ENCODE results near the gene RSRC1.

The RSRC1 gene

DNA sequence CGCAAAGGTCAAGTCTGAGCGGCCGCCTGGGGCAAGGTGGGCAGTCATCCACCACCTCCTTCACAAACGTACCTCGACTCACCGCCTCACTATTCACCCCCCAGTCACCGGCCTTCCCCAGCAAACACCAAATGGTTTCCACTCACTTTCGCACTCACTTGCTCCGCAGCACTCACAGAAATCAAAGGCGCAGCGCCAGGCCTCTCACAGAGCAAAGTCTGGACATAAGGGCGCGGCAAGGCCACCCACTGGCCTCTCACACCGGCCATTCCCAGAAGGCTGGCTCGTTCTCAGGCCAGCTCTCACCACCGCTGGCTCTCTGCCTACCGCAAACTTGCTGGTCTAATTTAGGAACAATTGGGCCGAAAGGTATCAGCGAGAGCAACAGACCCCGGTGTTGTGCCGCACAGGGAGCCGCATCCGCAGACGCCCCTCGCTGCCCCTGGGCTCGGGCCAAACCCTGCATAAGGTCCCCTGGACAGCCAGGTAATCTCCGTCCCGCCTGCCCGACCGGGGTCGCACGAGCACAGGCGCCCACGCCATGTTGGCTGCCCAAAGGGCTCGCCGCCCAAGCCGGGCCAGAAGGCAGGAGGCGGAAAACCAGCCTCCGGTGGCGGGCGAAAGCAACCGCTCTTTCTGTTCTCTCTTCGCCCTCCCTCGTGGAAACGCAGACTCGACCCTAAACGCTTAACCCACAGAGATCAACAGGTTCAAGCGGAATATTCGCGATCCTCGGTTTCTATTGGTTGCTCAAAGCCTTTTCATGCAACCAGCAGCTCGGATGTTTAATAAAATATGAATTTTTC is 6.6 kb upstream of the RSRC1 start:
- Histone ChIP-seq H3K27me3 (ENCODE audit: control insufficient read depth, insufficient read depth, low read length) (peaks cover 59% of the 10 kb centered on the region), H3K27ac (ENCODE audit: low read depth, low read length) (no peak overlapping the region), H3K4me3 (ENCODE audit: low read length) (peak overlapping the region; percentile 34), H3K36me3 (ENCODE audit: control insufficient read depth, insufficient read depth, low read length) (no peaks in the 10 kb centered on the region), H3K4me1 (ENCODE audit: control insufficient read depth, insufficient read depth, low read length) (no peaks in the 10 kb centered on the region), H3K9ac (ENCODE audit: low read length) (no peak overlapping the region)

DNA sequence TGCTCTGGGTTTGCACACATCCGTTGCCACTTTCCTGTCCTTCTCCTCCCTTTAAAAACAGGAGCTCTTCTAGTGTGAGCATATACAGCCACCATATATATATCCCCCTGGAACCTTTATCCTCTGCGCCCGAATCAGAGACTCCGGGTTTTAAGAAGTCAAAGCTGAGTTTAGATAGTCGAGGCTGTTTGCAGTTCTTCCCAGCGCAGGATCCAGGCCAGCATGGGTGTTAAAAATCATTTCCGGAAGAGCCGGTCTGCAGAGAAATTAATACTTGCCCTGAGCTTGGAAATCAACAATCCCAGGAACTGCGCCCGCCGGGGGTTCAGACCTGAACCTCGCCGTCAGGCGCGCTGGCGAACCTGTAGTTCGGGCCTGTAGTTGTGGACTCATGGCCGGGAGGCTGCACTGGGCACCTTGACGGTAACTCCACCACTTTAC is 6.0 kb upstream of the RSRC1 start:
- peaks cover 54% of the 10 kb centered on the region for H3K27me3 ChIP-seq (ENCODE audit: control insufficient read depth, insufficient read depth, low read length)
- H3K36me3 ChIP-seq (ENCODE audit: control insufficient read depth, insufficient read depth, low read length), result no peaks in the 10 kb centered on the region
- H3K4me1 ChIP-seq (ENCODE audit: control insufficient read depth, insufficient read depth, low read length), result no peaks in the 10 kb centered on the region
- no peak overlapping the region for H3K4me3 ChIP-seq (ENCODE audit: low read length)
- no peak overlapping the region for H3K27ac ChIP-seq (ENCODE audit: low read depth, low read length)
- H3K9ac ChIP-seq (ENCODE audit: low read length), result no peak overlapping the region

DNA sequence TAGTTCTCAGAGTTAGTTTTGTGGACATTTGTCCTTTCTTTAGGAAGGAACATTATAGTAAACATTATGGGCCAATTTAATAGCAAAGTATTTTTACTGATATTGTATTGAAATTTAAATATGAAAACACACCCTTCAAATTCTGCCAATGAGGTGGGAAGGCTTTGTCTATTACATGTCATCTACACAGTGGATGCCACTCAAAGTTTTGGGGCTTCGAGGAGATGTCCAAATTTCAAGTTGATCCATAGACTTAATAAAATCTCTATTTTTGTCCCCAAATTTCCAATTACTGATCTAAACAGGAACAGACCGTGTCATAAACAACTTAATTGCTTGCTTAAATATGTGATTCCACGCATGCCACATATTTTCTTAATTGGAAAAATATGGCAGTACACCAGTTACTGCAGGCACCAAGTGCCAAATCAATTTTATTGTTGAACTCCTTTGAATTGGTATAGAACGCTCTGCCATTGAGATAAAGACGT is 5.4 kb upstream of the RSRC1 start:
- no peaks in the 10 kb centered on the region for H3K36me3 ChIP-seq (ENCODE audit: control insufficient read depth, insufficient read depth, low read length)
- no peaks in the 10 kb centered on the region for H3K4me1 ChIP-seq (ENCODE audit: control insufficient read depth, insufficient read depth, low read length)
- H3K4me3 ChIP-seq (ENCODE audit: low read length), result no peak overlapping the region
- H3K27ac ChIP-seq (ENCODE audit: low read depth, low read length), result no peak overlapping the region
- peaks cover 48% of the 10 kb centered on the region for H3K27me3 ChIP-seq (ENCODE audit: control insufficient read depth, insufficient read depth, low read length)
- H3K9ac ChIP-seq (ENCODE audit: low read length), result no peak overlapping the region

DNA sequence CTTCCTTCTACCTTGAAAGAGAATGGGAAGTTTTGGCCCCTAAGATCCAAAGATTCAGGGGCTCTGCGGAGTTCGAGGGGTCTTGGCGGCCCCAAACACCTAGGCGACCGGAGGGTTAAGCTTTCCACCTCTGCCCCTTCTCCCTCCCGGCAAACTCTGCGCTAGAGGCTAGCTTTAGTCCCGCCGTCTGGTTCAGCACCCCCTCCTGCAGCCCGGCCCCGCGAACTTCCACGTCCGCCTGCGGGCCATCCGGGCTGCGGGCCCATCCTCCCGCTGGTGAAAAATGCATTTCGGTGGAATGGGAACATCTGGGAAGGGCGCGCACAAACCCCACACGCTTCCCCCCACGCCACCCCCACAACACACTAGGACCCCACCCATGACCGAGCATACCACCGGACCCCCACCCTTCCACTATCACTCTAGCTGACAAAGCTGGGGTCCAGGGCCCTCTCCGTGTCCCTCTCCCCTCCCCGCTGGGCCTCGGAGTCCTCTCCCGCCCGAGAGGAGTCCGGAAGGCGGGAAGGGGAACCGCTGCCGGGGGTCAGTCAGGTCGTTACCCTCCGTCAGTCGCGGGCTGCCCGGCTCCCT is 4.7 kb upstream of the RSRC1 start:
- peaks cover 48% of the 10 kb centered on the region for H3K27me3 ChIP-seq (ENCODE audit: control insufficient read depth, insufficient read depth, low read length)
- peak overlapping the region; percentile 43 for H3K4me3 ChIP-seq (ENCODE audit: low read length)
- no peaks in the 10 kb centered on the region for H3K36me3 ChIP-seq (ENCODE audit: control insufficient read depth, insufficient read depth, low read length)
- no peak overlapping the region for H3K27ac ChIP-seq (ENCODE audit: low read depth, low read length)
- no peak overlapping the region for H3K9ac ChIP-seq (ENCODE audit: low read length)
- H3K4me1 ChIP-seq (ENCODE audit: control insufficient read depth, insufficient read depth, low read length), result no peaks in the 10 kb centered on the region

DNA sequence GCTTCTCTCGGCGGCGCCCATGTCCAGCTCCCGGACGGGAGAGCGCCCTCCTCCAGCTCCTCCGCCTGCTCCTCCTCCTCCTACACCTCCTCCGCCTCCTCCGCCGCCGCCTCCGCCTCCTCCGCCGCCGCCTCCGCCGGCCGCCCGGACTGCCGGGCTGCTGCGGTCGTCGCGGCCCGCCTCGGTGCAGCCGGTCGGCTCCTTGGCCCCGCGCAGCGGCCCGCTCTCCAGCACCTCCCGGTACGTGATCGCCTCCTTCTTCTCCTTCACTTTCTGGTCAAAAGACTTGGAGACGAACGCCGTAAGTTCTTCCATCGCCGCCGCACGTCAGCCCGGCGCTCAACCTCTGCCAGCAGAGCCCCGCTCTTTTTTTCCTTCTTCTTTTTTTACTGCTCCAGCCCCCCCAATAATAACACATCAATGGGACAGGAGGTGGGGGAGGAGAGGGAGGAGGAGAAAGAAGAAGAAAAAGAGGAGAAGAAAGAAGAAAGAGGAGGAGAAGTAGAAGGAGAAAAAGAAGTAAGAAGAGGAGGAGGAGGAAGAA is 4.1 kb upstream of the RSRC1 start:
- Histone ChIP-seq H3K9ac (ENCODE audit: low read length) (no peak overlapping the region), H3K4me3 (ENCODE audit: low read length) (peak overlapping the region; percentile 43), H3K27ac (ENCODE audit: low read depth, low read length) (no peak overlapping the region), H3K27me3 (ENCODE audit: control insufficient read depth, insufficient read depth, low read length) (peaks cover 48% of the 10 kb centered on the region), H3K4me1 (ENCODE audit: control insufficient read depth, insufficient read depth, low read length) (no peaks in the 10 kb centered on the region), H3K36me3 (ENCODE audit: control insufficient read depth, insufficient read depth, low read length) (no peaks in the 10 kb centered on the region)

DNA sequence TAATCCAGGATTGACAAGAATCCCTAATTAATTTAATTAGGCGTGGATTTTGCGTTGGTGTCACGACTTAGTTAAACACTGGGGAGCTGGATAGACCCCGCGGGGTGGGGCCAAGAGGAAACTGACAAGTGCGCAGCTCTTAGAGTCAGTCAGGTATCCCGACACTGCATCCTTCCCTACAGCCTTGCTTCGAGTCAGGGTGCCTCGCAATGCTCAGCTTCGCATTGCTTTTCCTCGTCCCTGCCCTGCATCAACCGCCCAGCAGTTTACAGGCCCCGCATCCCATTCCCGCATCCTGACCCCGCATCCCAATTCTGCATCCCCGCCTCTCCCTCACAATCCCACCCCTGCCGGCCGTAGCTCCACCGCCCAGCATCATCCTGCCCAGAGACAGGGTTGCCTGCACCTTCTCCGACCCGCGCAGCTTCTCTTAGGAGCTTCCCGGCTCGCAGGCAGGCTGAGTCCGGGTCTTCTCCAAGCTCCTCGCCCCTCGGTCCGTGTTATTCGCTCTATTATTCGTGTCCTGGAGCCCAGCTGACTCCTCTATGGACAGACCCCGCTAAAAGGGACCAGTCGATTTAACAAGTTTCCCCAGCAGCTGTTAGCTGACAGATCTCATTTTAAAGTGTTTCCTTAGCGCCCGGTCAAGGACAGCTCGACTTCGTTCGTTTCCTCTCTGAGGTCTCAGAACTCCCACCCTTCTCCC is 3.0 kb upstream of the RSRC1 start:
- no peak overlapping the region for H3K9ac ChIP-seq (ENCODE audit: low read length)
- H3K4me1 ChIP-seq (ENCODE audit: control insufficient read depth, insufficient read depth, low read length), result no peaks in the 10 kb centered on the region
- H3K27ac ChIP-seq (ENCODE audit: low read depth, low read length), result no peak overlapping the region
- no peak overlapping the region for H3K4me3 ChIP-seq (ENCODE audit: low read length)
- no peaks in the 10 kb centered on the region for H3K36me3 ChIP-seq (ENCODE audit: control insufficient read depth, insufficient read depth, low read length)
- H3K27me3 ChIP-seq (ENCODE audit: control insufficient read depth, insufficient read depth, low read length), result peaks cover 40% of the 10 kb centered on the region

DNA sequence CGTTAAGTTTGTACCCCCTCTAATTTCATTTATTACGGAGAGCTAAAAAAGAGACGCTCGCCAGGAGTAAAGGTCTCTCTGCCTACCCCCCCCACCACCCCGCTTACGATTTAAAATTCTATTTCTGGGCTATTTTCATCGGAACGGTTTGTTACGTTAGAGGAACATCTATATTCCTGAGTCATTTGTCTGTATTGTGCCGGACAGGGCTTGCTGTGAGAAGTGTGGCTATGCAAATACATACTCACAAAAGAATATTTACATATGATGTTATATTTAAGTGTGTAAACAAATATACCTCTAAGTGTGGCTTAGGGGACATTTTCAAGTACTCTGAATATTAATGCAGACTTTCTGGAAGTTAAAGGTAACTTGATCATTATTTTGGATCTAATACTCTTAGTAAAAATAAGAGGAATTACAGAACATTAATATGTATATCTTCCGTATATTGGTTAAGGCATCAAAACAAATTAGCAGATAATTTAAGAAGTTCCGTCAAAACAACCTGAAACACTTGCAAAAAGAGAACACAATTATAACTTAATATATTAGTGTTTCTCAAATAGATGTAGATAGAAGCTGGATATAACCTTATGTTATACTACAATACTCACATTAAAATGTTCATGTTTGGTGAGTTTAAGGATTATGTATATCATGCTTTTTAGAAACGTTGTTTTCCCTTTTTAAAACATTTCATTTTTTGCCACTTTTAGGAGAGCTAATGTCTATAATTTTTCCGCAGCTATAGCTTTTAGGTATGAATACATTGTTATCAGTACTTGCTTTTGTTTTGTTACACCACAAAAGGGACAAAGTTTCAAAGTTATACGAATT is 2.1 kb upstream of the RSRC1 start:
- Histone ChIP-seq H3K4me1 (ENCODE audit: control insufficient read depth, insufficient read depth, low read length) (no peaks in the 10 kb centered on the region), H3K36me3 (ENCODE audit: control insufficient read depth, insufficient read depth, low read length) (no peaks in the 10 kb centered on the region), H3K9ac (ENCODE audit: low read length) (no peak overlapping the region), H3K4me3 (ENCODE audit: low read length) (no peak overlapping the region), H3K27me3 (ENCODE audit: control insufficient read depth, insufficient read depth, low read length) (peaks cover 34% of the 10 kb centered on the region), H3K27ac (ENCODE audit: low read depth, low read length) (no peak overlapping the region)

DNA sequence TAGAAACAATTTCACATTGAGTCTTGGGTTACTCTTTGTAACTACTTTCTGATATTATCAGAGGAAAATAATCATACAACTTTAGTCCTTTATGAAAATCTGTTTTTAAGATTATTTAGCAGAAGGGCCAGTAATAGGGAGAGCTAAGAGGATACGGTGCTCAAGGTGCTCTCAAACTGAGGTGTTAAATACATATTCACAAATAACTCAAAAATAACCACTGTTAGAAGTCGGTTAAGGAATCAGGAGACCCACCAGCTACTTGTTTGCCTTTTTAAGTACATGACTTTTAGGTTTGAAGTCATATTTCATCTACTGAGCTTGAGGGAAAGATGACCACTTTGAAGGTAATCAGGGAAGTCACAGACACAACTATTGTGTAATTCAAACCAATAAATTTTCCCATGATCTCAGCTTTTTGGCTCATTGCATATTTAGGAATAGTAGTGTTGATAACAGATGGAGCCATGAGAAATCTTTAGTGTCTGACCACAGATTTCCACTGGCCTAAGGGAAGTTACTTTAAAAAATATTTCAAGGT is 1.4 kb upstream of the RSRC1 start:
- Histone ChIP-seq H3K27me3 (ENCODE audit: control insufficient read depth, insufficient read depth, low read length) (peaks cover 27% of the 10 kb centered on the region), H3K9ac (ENCODE audit: low read length) (no peak overlapping the region), H3K4me3 (ENCODE audit: low read length) (no peak overlapping the region), H3K36me3 (ENCODE audit: control insufficient read depth, insufficient read depth, low read length) (no peaks in the 10 kb centered on the region), H3K27ac (ENCODE audit: low read depth, low read length) (no peak overlapping the region), H3K4me1 (ENCODE audit: control insufficient read depth, insufficient read depth, low read length) (no peaks in the 10 kb centered on the region)

DNA sequence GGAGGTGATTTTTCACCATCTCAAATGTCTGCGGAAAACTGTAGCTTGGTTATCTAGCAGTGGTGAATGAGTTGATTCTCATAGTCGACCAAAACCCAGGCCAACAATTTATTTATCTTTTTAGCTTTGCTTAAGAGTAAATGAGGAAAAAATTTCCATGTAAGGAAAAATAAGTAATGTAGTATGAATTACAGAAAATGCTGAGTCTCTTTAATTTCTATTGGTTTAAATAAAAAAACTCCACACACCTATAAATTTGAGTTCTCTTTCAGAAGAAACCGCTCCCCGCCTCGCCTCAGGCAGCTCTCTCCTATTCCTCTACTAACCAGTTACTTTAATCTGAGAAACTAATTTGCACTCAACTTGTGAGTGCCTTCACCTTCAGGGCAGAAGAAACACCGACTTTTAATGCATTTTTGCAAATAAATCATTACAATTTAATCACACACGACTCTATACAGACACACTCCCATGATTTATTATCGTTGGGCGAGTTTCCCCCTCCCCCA is 540 bp upstream of the RSRC1 start:
- H3K36me3 ChIP-seq (ENCODE audit: control insufficient read depth, insufficient read depth, low read length), result no peaks in the 10 kb centered on the region
- peaks cover 20% of the 10 kb centered on the region for H3K27me3 ChIP-seq (ENCODE audit: control insufficient read depth, insufficient read depth, low read length)
- H3K4me3 ChIP-seq (ENCODE audit: low read length), result peak overlapping the region; percentile 83
- H3K9ac ChIP-seq (ENCODE audit: low read length), result no peak overlapping the region
- H3K4me1 ChIP-seq (ENCODE audit: control insufficient read depth, insufficient read depth, low read length), result no peaks in the 10 kb centered on the region
- no peak overlapping the region for H3K27ac ChIP-seq (ENCODE audit: low read depth, low read length)

DNA sequence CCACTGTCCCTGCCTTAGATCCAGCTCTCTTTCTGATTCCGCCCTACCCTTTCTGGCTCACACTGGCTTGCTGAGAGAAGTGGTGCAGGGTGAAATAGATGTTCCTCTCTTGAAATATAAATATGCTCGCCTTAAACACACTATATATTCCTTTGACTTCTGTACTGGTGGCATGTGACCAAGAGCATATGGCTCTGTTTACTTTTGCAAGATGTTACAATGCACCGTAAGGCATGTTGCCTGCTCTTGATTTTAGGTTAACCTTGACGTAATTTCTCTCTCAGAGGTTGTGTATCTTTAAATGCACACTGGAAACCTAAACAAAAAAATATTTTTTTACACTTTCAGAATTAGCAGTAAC is 749 bp downstream of the RSRC1 start:
- peaks cover 14% of the 10 kb centered on the region for H3K27me3 ChIP-seq (ENCODE audit: control insufficient read depth, insufficient read depth, low read length)
- H3K9ac ChIP-seq (ENCODE audit: low read length), result peak overlapping the region; percentile 33
- H3K27ac ChIP-seq (ENCODE audit: low read depth, low read length), result peak overlapping the region; percentile 38
- H3K36me3 ChIP-seq (ENCODE audit: control insufficient read depth, insufficient read depth, low read length), result no peaks in the 10 kb centered on the region
- peak overlapping the region; percentile 83 for H3K4me3 ChIP-seq (ENCODE audit: low read length)
- no peaks in the 10 kb centered on the region for H3K4me1 ChIP-seq (ENCODE audit: control insufficient read depth, insufficient read depth, low read length)

DNA sequence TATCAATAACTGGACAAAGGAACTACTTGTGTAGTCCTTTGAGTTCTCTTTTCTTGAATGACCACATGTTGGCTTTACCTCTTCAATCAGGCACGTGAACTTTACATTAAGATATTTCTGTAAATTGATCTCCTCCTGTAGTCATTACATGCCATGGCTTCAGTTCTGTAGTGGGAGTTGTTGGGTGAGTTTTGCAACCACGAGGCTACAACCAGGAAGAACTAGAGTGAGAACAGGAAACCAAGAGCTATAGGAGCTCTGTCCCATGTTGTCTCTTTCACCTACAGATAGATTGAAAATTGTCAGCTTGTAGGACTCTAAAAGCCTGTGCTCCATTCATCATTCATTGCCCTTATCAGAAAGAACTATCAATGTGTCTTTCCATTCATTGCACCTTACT is 2.0 kb downstream of the RSRC1 start:
- Histone ChIP-seq H3K27me3 (ENCODE audit: control insufficient read depth, insufficient read depth, low read length) (peaks cover 6% of the 10 kb centered on the region), H3K9ac (ENCODE audit: low read length) (no peak overlapping the region), H3K4me3 (ENCODE audit: low read length) (no peak overlapping the region), H3K4me1 (ENCODE audit: control insufficient read depth, insufficient read depth, low read length) (no peaks in the 10 kb centered on the region), H3K27ac (ENCODE audit: low read depth, low read length) (no peak overlapping the region), H3K36me3 (ENCODE audit: control insufficient read depth, insufficient read depth, low read length) (no peaks in the 10 kb centered on the region)
